Activated CD8-positive, alpha-beta memory T cell treated with anti-CD3 and anti-CD28 coated beads for 4 hours (primary cell): ENCODE data around the gene APBB2.

Experiments
- DNase-seq, 2 donors: peaks; one replicate each; pipeline ENCODE4 v3.0.0-alpha.2; 2020; ENCODE audit warnings: low read depth in 2 of 2

APBB2 gene

GRCh38 chr4:41136456-41136855 lies 77.9 kb downstream of the APBB2 start:
- no peak for DNase-seq

- DNase-seq: no peak
Observed at GRCh38 chr4:41135801-41136200, 78.5 kb downstream of the APBB2 start.

GRCh38 chr4:41134581-41134980 lies 79.8 kb downstream of the APBB2 start:
- DNase-seq: no peak

- no peak for DNase-seq
Observed at GRCh38 chr4:41133454-41134018, 80.8 kb downstream of the APBB2 start.

- no peak for DNase-seq
Observed at GRCh38 chr4:41132055-41132683, 82.2 kb downstream of the APBB2 start.

GRCh38 chr4:41129936-41130440 lies 84.4 kb downstream of the APBB2 start:
- DNase-seq: no peak

- no peak for DNase-seq
Observed at GRCh38 chr4:41129128-41129754, 85.1 kb downstream of the APBB2 start.

- DNase-seq: no peak
Observed at GRCh38 chr4:41125558-41126311, 88.6 kb downstream of the APBB2 start.

GRCh38 chr4:41124916-41125548 lies 89.3 kb downstream of the APBB2 start:
- DNase-seq: no peak

GRCh38 chr4:41122775-41123174 lies 91.6 kb downstream of the APBB2 start:
- DNase-seq: no peak

GRCh38 chr4:41122309-41122708 lies 92.0 kb downstream of the APBB2 start:
- DNase-seq: no peak

- no peak for DNase-seq
Observed at GRCh38 chr4:41121906-41122305, 92.4 kb downstream of the APBB2 start.

GRCh38 chr4:41120297-41121217 lies 93.8 kb downstream of the APBB2 start:
- no peak for DNase-seq

- no peak for DNase-seq
Observed at GRCh38 chr4:41119867-41120295, 94.5 kb downstream of the APBB2 start.

- DNase-seq: no peak
Observed at GRCh38 chr4:41111791-41112190, 102.6 kb downstream of the APBB2 start.

- DNase-seq: no peak
Observed at GRCh38 chr4:41110050-41110449, 104.3 kb downstream of the APBB2 start.

GRCh38 chr4:41108481-41108880 lies 105.9 kb downstream of the APBB2 start:
- no peak for DNase-seq

GRCh38 chr4:41106694-41107419 lies 107.5 kb downstream of the APBB2 start:
- no peak for DNase-seq

GRCh38 chr4:41106081-41106480 lies 108.3 kb downstream of the APBB2 start:
- DNase-seq: no peak

- no peak for DNase-seq
Observed at GRCh38 chr4:41104155-41104554, 110.2 kb downstream of the APBB2 start.
